HG03025 (cell line): Measurements from ENCODE around the gene PLCB3.
A peak's percentile ranks its signal among the peaks of the same experiment; 100 is the strongest.
"Not testable (repeated sequence)": the region's sequence is repeated elsewhere in the genome, so short reads cannot be mapped to it uniquely, and the experiment has no call there.

Experiments used
- ATAC-seq: cut with Tn5 transposase; IDR thresholded peaks from one replicate; pipeline ENCODE4 v1.9.1; 2021; ENCODE audit warnings: mild to moderate bottlenecking, moderate library complexity; ENCODE audit not compliant: unreplicated experiment, low FRiP score

PLCB3 gene

DNA sequence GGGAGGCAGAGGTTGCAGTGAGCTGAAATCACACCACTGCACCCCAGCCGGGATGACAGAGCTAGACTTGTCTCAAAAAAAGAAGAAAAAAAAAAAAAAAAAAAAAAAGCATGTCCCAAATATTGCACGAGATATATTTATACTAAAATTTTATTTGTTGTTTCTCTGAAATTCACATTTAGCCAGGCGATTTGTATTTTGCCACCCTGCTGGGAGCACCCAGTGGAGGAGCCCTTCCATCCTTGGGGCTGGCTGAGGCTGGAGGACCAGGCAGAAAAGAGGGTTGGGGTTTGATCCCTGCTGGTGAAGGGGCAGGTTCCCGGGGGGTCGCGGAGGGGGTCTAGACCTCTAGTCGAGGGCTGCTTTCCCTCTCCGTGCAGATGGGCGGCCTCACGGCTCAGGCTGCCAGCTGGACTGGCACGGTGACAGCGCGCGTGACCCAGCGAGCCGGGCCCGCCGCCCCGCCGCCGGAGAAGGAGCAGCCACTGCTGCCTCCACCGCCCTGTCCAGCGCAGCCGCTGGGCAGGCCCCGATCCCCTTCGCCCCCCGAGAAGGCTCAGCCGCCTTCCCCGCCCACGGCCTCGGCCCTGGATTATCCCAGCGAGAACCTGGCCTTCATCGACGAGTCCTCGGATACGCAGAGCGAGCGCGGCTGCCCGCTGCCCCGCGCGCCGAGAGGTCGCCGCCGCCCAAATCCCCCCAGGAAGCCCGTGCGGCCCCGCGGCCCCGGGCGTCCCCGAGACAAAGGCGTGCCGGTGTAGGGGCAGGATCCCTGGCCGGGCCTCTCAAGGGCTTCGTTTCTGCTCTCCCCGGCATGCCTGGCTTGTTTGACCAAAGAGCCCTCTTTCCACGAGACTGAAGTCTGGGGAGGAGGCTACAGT is 47.9 kb downstream of the PLCB3 start:
- no peak for ATAC-seq

DNA sequence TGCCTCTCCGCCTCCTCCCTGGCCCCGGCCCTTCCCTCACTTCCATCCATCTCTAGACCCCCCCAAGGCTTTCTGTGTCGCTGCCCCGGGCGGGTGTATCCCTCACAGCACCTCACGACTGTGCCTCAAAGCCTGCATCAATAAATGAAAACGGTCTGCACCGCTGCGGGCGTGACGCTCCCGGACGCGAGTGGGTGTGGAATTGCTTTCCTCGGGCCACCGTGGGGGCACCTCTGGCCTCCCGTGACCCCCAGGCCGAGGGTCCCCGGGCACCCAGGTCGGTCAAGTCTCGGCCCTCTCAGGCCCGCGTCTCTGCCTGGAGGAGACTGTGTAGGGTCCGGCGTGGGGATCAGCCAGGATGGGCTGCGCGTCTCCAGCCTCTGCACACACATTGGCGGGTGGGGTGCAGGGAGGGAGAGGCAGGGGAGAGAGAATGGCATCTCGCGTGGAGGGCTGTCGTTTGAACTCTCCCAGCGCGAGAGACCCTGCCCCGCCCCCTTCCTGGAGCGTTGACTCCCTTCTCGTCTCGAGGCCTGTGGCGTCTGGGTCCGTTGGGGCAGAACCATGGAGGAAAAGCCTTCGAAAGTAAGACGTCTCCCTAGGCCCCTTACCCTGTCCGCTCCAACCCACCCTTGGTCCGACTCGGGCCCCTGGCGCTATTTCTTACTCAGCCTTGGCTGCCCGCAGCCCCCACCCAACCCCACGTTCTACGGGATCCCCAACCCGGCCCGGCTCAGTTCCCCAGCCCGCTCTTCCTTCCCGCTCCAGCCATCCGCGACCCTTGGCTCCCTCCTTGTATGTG is 48.7 kb downstream of the PLCB3 start, which contains the start of gene CATSPERZ:
TSS of gene CATSPERZ (plus strand) at position 512 of the 802 bp plus-strand sequence. CDS start at position 565, 53 bp downstream.
- no peak for ATAC-seq

DNA sequence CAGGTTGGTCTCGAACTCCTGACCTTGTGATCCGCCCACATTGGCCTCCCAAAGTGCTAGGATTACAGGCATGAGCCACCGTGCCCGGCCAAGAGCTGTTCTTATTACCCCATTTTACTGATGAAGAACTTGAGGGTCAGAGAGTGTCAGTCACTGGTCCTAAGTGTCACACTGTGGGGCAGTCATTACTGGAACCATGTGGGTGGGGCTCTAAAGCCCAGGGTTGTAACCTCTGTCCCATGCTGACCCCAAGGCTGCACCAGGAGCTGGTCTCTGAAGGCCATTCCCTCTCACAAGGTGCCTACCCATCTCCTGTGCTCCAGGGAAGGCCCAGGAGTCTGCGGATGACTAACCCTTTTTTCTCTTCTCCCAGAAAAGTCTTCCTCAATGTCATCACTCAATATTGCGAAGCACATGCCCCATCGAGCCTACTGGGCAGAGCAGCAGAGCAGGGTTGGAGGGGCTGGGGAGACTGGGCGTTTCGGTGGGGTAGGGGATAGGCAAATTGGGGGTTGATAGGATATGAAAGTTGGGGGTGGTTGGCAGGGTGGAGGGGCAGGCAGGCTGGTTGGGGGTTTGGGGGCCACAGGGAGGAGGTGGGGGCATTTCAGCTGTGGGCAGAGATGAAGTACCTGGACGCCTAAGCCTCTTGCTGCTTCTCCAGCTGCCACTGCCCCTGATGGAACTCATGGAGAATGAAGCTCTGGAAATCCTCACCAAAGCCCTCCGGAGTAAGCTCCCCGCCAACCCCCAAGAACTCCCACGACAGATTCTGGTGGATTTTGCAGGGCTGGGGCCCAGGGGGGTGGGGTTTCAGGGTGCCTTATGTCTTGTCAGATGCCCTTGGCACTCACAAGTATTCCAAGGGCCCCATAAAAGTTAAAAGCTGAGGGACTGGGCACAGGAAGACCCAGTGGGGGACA is 52.0 kb downstream of the PLCB3 start:
- no peak for ATAC-seq

DNA sequence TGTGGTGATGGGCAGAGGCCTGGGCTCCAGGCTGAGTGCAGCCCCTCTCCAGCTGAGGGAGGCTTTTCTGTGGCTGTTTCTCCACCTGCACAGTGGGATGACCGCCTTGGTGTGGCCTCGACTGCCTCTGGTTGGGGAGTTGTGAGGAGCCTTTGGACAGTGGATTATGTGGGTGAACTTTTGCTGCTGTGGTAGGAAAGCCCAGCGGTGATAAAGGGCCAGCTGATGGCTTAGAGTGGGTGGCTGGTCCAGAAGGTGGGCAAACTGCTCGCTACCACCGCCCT is 52.6 kb downstream of the PLCB3 start:
- ATAC-seq: no peak

DNA sequence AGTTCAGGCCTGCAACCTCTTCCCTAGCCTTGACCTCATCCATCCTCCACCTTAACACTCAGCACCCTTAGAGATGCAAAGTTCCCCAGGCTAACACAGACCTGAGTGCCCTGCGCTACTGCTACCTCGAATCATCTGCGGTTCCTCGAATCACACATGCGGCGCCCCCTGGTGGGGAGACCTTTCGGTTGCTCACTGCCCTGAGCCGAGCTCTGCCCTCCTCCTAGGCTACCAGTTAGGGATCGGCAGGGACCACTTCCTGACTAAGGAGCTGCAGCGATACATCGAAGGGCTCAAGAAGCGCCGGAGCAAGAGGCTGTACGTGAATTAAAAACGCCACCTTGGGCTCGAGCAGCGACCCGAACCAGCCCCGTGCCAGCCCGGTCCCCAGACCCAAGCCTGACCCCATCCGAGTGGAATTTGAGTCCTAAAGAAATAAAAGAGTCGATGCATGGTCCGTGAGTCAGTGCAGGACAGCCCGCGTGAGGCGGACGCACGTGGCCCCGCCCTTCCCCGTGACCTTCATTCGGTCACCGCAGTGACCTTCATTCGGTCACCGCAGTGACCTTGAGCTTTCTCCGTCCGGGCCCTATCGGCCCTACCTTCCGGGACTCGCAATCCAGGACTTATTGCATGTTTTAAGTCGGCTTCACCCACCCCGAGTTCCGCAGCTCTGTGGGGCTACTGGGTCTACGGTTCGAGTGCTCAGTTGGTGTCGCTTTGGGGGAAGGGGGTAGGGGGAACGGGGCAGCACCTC is 53.2 kb downstream of the PLCB3 start:
- ATAC-seq: peak; percentile 11

DNA sequence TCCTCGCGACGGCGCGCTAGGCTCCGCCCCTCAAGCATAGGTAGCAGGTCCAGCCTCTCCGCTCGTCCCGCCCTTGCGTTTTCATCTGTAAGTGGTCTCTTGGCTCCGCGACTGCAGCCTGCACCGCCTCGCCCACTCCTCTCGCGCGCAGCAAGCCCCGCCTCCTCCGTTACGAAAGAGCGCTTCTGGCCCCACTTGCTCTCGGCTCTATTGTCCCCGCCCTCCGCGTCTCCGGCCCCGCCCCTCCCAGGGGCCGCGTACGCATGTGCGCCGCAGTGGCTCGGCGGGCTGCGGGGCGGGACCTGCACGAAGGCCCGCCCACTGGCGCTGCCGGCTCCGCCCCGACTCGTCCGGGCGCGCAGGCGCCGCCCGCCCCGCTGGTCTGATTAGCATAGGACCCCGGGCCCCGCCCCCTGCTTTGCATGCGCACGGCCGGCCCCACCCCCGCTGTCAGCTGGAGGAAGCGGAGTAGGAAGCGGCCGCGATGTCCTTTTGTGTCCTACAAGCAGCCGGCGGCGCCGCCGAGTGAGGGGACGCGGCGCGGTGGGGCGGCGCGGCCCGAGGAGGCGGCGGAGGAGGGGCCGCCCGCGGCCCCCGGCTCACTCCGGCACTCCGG is 53.9 kb downstream of the PLCB3 start, which contains the start of gene ESRRA:
TSS of gene ESRRA (plus strand) at position 450 of the 616 bp plus-strand sequence. CDS start 1,656 bp downstream, outside the sequence.
- peak; percentile 63 for ATAC-seq

DNA sequence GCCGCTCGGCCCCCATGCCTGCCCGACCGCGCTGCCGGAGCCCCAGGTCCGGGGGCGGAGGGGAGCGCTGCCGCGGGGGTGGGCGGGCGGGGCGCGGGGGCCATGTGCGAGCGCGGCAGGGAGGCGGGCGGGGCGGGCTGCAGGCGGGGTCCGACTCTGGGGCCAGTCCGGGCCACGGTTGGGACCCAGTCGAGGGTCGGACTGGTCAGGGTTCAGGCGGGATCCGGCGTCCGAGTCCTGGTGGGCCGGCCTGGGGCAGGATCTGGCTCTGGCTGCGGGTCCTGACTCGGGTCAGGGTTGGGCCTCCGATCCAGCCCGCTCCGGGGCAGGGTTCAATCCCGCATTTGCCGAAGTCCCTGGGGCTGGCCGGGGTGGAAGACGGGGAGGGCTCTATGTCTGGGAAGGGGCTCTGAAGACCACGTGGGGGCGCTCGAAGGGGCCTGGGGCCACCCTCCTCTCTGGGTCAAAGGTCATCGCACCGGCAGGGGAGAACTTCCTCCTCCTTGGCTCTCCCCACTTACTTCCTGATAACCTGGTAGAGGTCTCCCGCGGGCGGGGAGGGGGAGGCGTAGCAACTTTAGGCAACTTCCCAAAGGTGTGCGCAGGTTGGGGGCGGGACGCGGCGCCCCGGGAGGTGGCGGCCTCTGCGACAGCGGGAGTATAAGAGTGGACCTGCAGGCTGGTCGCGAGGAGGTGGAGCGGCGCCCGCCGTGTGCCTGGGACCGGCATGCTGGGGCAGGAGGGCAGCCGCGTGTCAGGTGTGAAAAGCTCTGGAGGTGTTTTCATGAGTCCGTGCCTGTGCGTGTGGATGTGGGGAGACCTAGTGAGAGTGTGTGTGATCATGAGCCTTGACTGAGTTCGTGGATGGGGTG is 54.6 kb downstream of the PLCB3 start:
- peak; percentile 25 for ATAC-seq

DNA sequence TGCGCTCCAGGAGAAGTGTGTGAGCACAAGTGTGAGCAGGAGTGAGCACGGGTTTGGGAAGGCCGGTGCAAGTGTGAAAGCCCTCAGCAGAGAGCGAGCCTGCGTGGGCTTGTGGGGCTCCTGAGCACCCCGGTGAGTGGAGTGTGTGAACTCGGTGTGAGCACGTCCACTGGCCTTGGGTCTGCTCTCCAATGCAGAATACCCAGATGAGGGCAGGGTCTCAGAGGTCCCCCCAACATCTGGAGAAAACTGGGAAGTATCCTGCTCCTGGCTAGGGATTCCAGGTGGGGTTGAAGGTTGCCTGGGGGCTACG is 55.2 kb downstream of the PLCB3 start:
- ATAC-seq: no peak

DNA sequence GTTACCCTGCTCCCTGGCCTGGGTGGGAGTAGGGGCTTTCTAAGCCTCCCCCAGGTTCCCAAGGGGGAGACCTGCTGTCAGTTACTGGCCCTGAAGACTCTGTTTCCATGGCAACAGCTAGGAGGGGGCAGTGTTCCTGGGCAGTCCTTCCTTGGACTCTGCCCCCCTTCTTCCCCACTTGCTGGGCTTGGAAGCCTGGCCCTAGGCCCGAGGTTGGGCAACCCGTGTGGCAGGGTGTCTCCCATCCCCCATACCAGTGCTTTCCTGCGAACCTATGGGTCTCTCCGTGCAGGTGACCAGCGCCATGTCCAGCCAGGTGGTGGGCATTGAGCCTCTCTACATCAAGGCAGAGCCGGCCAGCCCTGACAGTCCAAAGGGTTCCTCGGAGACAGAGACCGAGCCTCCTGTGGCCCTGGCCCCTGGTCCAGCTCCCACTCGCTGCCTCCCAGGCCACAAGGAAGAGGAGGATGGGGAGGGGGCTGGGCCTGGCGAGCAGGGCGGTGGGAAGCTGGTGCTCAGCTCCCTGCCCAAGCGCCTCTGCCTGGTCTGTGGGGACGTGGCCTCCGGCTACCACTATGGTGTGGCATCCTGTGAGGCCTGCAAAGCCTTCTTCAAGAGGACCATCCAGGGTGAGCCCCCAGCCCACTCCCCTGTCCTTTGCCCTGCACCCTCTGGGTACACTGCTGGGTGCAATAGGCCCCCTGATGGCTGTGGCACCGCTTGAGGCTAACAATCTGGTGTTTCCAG is 55.7 kb downstream of the PLCB3 start:
- ATAC-seq: no peak

DNA sequence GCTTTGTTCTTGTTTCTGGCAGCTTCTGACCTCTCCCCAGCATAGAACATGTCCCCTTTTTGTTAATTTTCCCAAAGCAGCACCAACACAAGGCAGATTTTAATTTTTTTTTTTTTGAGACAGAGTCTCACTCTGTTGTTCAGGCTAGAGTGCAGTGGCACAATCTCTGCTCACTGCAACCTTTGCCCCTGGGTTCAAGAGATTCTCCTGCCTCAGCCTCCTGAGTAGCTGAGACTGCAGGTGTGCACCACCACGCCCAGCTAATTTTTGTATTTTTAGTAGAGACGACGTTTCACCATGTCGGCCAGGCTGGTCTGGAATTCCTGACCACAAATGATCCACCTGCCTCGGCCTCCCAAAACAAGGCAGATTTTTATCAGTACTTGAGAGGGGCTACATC is 56.5 kb downstream of the PLCB3 start:
- ATAC-seq: not testable (repeated sequence)

DNA sequence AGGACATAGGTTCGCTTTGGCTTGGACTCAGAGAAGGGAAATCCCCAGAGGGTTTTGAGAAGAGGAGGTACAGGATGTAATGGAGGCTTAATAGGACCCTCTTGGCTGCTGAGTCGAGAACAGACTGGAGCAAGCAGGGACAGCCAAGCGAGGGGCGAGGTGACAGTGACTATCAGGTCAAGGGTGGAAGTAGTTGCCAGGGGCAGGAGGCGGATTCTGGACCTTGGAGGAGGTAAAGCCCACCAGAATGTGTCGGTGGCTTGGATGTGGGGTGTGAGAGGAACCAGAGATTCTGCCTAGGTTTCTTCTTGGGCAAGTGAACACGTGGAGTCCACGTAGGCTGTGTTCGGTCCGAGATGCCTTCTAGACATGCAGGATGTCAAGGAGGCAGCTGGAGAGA is 61.6 kb downstream of the PLCB3 start:
- no peak for ATAC-seq

DNA sequence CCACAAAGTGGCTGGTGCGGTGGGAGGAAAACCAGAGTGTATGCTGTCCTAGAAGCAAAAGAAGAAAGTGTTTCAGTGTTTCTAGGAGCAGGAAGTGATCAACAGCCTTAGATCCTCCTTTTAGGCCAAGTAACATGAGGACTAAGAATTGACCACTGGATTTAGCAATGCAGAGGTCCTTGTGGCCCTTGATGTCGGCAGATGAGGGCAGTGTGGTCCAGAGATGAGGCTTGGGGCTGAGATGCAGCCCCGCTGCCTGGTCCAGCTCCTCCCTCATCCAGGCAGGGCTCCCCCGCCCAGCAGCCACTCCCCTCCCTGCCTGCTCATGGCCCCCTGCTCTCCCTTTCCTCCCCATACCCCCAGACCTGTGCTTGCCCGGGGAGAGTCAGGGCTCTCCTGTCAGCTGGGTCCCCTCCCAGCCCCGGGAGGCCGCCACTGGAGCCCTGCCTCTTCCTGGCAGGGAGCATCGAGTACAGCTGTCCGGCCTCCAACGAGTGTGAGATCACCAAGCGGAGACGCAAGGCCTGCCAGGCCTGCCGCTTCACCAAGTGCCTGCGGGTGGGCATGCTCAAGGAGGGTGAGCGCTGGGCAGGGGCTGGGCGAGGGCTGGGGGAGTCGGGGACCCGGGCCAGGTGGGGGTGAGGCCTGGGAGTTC is 62.3 kb downstream of the PLCB3 start:
- ATAC-seq: no peak

DNA sequence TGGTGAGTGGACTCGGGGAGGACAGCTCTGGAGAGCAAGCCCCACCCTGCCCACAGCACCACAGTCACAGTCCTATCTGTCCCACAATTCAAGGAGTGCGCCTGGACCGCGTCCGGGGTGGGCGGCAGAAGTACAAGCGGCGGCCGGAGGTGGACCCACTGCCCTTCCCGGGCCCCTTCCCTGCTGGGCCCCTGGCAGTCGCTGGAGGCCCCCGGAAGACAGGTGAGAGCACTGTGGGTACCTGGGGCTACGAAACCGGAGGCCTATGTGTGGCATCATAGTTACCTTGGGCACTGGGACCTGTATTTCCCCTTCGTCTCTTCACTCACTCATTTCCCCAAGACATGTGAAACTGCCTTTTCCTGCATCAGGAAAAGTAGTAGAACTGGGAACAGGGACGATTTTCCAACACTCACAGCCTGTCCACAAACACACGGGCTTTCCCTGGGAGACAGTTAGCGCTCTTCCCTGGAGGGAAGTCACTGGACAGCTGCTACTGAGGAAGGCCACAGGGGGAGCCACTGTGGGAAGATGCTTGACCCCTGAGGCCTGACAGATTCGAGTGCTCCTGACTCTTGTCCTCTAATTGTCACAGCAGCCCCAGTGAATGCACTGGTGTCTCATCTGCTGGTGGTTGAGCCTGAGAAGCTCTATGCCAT is 62.9 kb downstream of the PLCB3 start:
- ATAC-seq: no peak

DNA sequence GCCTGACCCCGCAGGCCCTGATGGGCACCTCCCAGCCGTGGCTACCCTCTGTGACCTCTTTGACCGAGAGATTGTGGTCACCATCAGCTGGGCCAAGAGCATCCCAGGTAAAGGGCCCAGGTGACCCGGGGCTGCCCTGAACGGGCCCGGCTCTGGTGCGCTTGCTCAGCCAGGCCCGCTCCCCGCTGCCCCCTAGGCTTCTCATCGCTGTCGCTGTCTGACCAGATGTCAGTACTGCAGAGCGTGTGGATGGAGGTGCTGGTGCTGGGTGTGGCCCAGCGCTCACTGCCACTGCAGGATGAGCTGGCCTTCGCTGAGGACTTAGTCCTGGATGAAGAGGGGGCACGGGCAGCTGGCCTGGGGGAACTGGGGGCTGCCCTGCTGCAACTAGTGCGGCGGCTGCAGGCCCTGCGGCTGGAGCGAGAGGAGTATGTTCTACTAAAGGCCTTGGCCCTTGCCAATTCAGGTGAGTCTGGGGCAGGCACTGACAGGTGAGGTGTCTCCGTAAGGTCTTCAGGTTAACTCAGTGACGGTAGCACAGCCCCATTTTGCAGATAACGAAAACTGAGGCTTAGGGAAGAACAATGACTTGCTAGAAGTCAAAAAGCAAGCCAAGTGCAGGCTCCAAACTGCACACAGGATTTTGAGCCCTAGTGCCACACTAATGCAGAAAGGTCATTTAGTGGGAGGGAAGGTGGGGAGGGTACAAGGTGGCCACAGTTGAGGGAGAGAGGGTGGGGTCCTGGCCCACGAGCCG is 63.7 kb downstream of the PLCB3 start:
- ATAC-seq: no peak

DNA sequence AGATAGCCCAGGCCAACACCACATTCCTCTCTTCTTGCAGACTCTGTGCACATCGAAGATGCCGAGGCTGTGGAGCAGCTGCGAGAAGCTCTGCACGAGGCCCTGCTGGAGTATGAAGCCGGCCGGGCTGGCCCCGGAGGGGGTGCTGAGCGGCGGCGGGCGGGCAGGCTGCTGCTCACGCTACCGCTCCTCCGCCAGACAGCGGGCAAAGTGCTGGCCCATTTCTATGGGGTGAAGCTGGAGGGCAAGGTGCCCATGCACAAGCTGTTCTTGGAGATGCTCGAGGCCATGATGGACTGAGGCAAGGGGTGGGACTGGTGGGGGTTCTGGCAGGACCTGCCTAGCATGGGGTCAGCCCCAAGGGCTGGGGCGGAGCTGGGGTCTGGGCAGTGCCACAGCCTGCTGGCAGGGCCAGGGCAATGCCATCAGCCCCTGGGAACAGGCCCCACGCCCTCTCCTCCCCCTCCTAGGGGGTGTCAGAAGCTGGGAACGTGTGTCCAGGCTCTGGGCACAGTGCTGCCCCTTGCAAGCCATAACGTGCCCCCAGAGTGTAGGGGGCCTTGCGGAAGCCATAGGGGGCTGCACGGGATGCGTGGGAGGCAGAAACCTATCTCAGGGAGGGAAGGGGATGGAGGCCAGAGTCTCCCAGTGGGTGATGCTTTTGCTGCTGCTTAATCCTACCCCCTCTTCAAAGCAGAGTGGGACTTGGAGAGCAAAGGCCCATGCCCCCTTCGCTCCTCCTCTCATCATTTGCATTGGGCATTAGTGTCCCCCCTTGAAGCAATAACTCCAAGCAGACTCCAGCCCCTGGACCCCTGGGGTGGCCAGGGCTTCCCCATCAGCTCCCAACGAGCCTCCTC is 64.6 kb downstream of the PLCB3 start:
- ATAC-seq: not testable (repeated sequence)
